ENCODE measurements around the gene MUC13.

The MUC13 gene

DNA sequence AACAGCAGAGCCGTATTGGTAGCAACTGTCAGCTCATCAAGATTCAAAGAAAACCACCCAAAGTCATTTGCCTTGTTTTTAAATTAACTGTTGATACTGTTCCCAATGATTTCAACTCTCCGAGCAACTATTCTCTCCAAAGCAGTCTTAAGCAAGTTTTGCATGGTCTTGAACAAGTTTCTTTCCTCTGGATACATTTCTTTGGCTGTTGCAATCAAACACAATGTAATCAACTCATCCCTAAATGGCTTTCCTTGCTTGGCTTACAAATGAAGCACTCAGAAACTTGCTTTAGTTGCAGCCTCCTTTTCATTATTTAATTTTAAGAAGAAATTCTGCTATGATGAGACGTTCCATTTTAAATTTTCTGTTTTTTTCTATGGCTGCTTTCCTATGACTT is 15.5 kb upstream of the MUC13 start:
- DNase-seq (ENCODE audit: low spot score) = no peak

DNA sequence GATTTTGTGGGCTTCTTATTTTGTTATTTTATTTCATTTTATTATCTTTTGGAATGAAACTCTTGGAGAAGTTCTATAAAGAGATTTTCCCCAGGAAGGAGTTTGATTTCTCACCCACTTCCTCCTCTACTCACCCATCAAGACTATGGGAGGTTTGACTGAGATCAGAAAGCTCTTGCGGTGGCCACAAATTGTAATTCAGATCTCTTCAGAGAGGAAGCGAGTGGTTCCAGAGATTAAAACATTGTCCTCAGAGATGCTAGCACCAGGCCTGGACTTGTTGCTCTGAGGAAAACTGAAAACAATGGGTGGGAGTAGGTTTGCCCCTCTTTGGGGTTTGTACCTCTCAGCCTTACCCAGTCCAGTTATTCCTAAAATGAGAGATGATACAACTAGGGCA is 8.1 kb upstream of the MUC13 start:
- DNase-seq (ENCODE audit: low spot score) = no peak

DNA sequence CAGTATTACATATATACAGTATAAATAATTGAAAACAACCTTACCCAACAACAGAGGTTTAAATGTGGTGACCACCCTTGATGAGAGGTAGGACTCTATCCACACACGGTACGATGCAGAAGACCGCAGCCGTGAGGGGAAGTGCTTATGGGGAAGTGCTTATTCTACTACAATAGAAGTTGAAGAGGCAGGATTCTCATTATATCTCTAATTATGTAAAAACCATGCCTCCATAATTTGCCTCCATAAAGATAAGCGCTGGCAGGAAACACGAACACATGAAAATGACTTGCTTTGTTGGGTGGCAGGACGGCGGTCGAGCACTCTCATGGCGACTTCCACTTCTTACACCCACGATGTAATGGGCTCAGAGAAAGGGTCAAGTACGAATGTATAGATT is 7.2 kb upstream of the MUC13 start:
- DNase-seq (ENCODE audit: low spot score) = no peak

DNA sequence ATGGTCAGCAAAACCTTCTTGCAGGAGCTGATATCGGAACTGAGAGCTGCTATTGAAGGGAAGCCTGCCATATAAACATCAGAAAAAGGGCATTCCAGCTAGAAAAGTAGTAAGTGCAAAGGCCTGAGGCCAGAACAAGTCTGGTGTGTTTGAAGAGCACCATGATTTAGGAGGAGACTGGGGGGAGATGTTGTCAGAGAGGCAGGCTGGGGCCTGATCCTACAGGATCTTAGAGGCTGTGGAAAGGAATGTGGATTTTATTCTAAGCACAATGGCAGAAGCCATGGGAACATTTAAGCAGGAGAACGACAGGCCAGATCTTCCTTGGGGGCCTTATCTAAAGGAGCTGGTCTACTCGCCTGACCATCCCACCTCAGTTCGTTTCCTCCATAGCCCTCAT is 5.1 kb upstream of the MUC13 start:
- no peak for DNase-seq (ENCODE audit: low spot score)

DNA sequence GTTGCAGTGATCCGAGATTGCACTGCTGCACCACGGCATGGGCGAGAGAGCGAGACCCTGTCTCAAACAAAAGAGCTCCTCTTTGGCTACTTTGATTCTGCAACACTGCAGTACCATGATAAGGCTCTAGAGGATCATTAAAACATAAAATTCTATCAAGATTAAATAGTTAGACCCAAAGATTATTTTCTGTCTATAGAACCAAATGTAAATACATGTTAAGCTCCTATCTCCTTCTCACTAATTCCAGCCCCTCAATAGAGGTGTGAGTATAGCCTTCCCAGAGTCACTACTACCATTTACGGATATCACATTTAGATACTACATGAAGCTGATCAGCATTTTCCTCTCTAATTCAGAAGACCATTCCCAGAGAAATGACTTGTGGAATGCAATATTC is 4.3 kb upstream of the MUC13 start:
- DNase-seq (ENCODE audit: low spot score) = no peak

DNA sequence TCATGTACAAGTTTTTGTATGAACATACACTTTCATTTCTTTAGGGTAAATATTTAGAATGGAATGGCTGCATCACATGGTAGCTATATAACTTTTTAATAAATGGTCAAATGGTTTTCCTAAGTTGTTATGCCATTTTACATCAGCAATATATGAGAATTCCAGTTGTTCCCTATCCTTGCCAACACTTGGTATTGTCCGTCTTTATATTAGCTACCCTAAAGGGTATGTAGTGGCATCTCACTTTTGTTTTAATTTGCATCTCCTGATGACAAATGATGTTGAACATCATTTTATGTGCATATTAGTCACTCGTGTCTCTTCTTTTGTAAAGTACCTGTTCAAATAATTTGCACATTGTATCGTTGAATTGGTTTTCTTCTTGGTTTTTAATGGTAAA is 2.5 kb upstream of the MUC13 start:
- no peak for DNase-seq (ENCODE audit: low spot score)

DNA sequence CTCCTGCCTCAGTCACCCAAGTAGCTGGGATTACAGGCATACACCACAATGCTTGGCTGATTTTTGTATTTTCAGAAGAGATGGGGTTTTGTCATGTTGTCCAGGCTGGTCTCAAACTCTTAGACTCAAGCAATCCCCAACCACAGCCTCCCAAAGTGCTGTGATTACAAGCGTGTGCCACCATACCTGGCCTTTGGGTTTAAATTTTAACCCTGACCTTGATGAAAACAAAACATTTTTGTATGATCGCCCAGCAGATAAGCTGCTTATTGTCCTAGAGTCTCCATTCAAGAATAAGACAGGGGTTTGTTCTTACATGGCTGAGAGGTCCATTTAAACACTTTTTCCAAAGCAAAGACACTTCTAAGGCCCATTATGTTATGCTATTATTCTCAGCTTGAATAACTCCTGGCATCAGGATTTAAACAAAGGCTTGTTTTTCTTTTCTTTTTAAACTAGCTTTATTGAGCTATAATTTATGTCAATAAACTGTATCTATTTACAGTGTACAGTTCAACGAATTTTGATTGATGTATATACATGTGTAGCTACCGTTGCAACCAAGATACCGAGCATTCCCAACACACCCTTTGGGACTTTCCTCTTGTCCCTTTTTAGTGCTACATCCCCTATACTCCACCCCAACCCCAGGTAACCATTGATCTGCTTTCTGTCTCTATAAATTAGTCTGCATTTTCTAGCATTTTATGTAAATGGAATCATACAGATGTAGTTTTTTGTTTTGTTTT is 1.4 kb upstream of the MUC13 start:
- no peak for DNase-seq (ENCODE audit: low spot score)

DNA sequence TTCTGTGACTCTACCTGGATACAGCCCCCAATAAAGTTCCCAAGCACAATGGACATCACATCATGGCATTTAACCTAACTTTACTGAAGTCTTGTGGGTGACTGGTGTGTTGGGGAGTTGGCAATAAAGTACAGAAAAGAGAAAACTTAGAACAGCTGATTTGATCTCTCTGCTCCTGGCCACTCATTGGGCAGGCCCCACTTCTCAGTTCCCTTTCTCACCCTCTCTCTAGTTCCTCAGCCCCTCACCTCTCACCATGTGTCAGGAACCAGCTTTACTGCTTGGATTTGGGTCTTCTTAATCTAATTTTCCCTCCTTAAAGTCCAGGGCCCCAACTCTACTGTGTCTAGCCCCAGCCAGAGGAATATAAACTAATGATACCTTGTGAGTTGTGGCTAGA is 713 bp upstream of the MUC13 start:
- DNase-seq (ENCODE audit: low spot score) = no peak

DNA sequence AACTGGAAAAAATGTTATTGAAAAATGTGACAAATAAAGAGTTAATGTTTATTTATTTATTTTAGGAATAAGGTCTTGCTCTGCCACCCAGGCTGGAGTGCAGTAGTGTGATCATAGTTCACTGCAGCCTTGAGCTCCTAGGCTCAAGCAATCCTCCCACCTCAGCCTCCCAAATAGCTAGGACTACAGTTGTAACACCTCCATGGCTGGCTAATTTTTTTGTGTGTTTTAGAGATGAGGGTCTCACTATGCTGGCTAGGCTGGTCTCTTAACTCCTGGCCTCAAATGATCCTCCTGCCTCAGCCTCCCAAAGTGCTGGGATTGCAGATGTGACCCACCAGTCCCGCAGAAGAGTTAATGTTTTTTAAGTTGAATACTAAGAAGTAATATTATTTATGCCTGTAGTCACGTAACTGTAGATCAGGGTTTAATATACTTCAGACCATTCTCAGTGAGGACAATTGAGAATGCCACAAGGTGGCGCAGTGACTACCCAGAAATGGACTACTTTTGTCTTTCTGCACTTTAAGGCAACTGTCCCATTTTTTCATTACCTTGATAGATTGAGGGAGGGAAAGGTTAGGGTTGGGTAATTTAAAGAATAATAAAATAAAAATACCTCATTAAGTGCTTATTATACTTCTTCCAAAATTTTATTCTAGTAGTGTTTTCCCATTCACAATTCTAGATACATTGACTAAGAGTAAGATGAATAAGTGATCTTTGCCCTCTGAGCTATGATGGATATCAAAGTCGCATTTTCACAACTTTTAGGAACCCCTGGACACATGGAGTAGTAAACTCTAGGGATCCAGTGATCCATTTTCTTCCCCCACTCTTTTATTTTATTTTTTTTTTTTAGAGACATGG is 6.0 kb downstream of the MUC13 start:
- peak; percentile 36 for DNase-seq (ENCODE audit: low spot score)

DNA sequence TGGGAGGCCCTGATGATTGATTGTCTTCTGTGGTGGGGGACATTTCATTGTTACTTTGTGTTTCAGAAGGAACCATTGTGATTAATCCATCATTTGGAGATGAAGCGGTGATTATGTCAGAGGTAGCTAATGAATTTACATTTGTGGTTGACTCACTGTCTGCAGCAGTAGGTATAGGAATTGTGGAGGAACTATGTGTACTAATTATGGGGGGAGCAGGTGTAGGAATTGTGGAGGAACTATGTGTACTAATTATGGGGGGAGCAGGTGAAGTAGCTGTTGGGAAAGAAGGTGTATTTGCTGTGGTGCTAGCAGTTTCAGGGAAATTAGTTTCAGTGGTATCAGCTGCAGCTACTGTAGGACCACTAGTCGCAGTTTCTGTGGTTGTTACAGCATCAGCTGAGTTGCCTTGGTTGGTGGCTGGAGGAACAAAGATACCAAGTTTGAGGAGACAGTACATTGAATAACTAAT is 6.9 kb downstream of the MUC13 start:
- no peak for DNase-seq (ENCODE audit: low spot score)

DNA sequence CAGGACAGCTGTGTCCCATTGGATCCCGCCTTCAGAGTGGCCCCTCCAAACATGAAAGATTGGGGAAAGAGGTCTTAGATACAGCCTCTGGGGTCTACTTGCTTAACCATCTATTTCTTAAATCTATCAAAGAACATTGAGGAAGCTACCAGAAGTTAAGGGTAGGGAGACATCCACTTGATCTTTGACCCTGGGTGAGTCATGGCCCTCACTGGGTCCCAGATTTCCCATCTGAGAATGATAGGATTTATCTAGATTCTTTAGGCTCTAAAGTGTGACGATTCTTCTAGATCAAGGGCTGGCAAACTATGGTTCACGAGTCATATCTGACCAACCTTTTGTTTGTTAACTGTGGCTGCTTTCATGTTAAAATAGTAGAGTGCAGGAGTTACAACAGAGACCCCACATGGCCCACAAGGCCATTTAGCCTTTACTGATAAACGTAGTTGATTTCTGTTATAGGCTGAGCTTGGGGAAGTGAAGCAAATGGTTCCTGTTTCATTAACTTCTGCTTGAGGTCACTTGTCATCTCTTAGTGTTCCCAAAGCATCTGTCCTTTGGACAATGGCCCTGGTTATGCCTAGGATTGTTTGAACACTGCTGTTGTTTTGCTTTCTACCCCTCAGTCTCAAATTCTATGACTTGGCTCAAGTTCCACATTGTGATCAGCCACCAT is 8.0 kb downstream of the MUC13 start:
- no peak for DNase-seq (ENCODE audit: low spot score)

DNA sequence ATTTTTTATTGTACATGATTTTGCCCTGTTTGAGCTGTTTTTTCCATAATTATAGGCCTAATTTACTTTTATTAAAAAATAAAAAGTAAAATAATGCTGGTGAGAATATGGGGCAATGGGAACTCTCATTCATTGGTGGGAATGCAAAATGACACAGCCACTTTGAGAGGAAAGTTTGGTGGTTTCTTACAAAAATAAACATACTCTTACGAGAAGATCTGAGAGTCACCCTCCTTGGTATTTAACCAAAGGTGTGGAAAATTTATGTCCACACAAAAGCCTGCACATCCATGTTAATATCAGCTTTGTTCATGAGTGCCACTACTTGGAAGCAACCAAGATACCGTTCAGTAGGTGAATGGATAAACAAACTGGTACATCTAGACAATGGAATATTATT is 9.8 kb downstream of the MUC13 start:
- no peak for DNase-seq (ENCODE audit: low spot score)

DNA sequence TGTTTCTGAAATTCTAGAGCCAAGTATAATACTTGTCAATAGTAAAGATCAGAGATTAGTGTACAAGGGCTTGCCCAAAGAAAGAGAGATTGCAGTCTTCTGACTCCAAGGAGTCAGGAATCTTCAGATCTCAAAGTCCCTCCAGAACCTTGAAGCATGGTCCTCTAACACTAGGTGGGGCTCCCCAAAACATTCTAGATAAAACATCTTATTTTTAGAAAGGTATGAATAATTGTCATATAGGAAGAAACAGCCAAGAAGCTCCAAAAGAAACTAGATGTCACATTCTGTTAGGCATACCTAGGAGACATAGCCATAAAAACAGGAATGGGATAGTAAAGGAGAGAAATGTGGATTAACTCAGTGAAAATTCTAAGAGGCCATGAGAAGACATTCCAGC is 10.7 kb downstream of the MUC13 start:
- DNase-seq (ENCODE audit: low spot score) = no peak

DNA sequence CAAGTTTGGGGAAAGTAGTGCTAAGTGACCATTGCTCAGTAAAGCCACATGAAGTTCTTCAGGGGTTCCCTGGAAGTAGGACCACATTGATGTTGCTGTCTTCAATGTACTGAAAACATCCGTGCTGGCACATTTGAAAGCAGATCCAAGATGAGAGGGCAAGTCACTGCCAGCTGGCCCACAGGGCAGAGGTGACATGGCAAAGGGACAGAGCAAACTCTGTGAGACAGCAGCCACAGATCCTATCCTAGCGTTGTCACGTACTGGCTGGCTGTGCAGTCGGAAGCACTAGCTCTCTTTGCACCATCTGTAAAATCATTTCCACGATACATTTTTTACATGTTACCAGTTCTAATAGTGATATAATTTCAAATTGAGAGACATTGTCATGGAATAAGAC is 13.8 kb downstream of the MUC13 start:
- no peak for DNase-seq (ENCODE audit: low spot score)

DNA sequence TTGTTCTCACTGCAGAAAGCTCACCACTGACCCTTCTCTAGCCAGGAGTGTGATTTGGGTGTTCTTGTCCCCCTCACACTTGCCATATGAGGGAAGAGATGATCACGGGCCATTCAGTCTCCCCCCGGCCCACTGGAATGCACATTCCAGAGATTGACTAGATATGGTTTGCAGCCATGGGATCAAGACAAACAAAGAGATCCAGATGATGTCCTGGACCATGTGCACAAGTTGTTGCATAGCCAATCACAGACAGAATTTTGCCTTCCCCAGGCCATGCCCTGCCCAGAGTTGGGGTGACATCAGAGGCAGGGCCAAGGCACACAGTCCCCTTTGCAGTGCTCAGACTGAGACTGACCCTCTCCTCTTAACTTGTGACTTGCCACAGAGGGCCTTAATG is 14.8 kb downstream of the MUC13 start:
- DNase-seq (ENCODE audit: low spot score) = peak; percentile 13

DNA sequence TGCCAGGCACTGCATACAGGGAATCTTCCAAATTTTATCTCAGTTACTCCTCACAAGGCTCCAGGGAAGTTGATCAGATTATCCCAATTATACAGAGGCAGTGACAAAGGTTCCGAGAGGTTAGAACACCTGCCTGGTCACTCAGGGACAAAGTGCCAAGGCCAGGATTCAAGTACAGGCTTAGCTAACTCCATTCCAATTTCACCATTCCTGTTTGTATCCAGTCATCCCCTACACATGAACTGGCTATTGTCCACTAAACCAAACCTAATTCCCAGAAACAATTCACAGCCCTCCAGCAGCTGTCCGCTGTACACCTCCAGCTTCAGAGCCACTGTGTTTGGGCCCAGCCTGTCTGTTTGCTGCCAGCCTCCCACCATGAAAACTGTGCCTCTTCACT is 16.0 kb downstream of the MUC13 start:
- DNase-seq (ENCODE audit: low spot score) = no peak

DNA sequence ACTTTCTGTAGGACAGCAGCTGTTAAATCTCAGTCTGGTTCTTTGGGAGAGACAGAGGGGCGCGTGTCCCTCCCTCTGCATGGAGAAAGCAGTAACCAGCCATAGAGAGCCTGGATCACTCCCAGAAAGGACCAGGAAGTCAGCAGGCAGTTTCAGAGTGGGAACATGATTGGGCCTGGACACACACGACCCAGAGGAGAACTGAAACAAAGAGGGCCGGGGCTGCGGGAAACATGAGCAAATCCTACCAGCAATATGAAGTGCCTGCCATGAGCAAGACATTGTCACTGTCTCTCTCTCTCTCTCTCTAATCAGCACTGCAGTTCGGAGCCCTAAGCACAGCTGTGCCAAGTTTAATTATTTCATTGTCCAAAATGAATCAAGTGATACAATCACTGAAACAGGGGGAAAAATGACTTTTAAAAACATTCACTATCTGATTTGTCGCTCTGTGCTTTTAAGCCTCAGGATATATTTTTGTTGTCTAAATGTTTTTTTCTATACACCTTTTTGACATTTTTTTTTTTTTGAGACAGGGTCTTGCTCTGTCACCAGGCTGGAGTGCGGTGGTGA is 17.6 kb downstream of the MUC13 start:
- DNase-seq (ENCODE audit: low spot score) = peak; percentile 23

DNA sequence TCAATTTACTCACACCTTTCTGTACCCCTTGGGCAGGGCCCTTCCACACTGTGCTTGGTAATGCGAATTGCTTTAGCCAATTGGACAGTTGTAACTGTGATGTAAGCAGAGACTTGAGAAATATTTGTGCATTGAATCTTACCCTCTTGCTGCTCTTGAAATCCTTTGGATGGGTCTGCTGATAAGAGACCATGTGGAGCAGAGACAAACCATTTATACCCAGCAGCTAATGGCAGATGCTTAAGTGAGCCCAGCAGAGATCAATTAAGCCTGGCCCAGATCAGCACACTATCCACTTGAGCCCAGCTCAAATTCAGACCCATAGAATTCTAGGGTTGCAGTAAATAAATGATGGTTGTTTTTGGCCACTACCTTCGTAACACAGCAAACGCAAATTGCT is 19.3 kb downstream of the MUC13 start:
- no peak for DNase-seq (ENCODE audit: low spot score)

DNA sequence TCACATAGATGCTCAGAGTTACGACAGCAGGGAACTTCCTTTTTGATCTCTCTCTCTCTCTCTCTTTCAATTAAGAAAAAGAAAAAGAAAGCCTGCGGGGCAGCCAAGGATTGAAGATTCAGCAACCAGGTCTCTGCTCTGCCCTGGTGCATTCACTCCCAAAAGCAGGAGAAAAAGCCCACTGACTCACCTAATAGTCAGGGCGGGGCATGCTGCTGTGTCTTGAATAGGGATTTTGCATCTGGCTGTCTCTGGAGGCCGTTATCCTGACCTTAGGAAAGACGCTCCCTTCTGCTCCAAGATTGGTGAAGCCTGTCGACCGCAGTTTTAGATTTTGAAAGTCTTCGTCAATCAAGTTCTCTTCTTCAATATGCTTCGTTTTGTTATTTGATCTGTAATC is 26.6 kb downstream of the MUC13 start:
- DNase-seq (ENCODE audit: low spot score) = no peak

DNA sequence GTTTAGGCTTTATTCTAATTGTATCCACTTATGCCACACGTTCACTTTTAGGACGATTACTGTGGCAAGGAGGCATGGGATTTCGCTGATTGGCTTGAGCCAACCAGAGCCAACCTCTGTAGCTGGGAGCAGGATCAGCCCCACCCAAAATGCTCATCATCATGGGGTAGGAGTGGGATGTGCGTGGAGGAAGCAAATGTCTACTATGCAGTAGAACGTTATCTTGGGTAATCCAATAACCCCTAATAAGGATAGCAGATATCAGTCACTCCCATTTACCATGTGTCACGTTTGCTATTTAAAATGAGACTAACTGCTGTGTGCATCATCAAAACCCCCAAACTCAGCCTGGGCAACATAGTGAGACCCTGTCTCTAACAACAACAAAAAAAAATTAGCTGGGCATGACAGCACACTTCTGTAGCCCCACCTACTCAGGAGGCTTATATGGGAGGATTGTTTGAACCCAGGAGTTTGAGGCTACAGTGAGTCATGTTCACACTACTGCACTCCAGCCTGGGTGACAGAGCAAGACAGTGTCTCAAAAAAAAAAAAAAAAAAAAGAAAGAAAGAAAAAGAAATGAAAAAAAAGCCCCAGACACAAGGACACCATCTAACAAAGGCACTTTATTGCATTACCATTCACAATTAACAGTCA is 29.6 kb downstream of the MUC13 start:
- DNase-seq (ENCODE audit: low spot score) = no peak

DNA sequence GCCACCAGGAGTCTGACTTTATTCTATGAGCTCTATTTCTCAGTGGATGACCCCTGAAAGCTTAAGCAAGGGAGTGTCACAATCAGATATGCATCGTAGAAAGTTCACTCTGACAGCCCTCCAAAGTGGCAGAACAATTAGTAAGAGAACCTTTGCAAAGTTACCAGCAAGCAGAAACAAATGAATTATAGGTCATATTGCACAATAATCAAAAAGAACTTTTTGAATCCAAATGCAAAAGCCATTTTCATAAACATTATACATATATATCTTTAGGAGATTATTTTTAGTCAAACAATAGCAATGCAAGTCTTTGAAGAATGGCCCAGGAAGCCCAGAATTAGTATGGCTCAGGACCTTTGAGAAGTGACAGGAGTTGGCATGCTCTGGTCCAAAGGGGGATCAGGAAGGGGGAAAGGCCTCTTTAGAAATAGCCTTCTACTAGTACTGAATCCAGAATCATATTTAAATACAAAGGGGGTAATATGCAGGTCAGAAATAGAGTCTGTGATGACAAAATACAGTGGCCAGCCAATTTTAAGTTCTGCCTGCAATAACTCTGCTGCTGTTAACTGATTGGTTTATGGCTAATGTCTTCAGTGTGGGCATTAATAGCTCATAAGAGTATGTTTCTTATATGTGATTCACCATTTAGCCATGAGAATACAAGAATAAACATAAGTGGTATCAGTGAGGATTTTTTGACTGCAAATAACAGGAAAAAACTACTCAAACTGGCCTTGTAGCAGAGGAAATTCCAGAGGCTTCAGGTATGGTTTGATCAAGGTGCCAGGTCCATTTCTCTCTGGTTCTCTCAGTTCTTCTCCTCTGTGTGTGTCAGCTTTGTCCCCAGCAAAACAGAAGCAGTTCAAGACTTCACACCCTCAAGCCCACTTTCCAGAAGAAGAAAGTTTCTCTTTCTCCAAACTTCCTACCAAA is 30.4 kb downstream of the MUC13 start:
- no peak for DNase-seq (ENCODE audit: low spot score)

Measured in AG08396 (cell line).